Transverse colon (tissue), 4 donors: ENCODE data around the gene AGPAT4. TPM values are rescaled to one million over a fixed set of nuclear protein-coding genes. Genes with fewer than 3 reads are reported as not detected.

ENCODE experiments used
- DNase-seq: peaks from one replicate; pipeline ENCODE4 v3.0.0-alpha.2; 2019
- H3K27ac ChIP-seq, 4 donors: fragments of 200-600 bp; sonication (generic); 2 replicates each; pipeline ENCODE4 v1.5.1; 2016 to 2018; ENCODE audit warnings: inconsistent platforms in 4 of 4
- H3K27me3 ChIP-seq: fragments of 200-600 bp; sonication (generic); 2 replicates; pipeline ENCODE4 v1.5.1; 2017; ENCODE audit warnings: inconsistent platforms
- H3K36me3 ChIP-seq, 4 donors: fragments of 200-600 bp; sonication (generic); 2 replicates each; pipeline ENCODE4 v1.5.1; 2017 to 2019; ENCODE audit warnings: inconsistent platforms in 4 of 4
- H3K4me1 ChIP-seq, 4 donors: fragments of 200-600 bp; sonication (generic); 2 replicates each; pipeline ENCODE4 v1.5.1; 2017 to 2020; ENCODE audit warnings: inconsistent platforms in 4 of 4
- H3K4me3 ChIP-seq, 4 donors: fragments of 200-600 bp; sonication (generic); 1 replicate in 1 of 4; 2 replicates in 3 of 4; pipeline versions ENCODE4 v1.5.1 to v1.6.1; 2017 to 2019; ENCODE audit warnings: inconsistent platforms in 4 of 4
- H3K9me3 ChIP-seq, 2 donors: fragments of 200-600 bp; sonication (generic); 2 replicates each; pipeline ENCODE4 v1.5.1; 2017 to 2019; ENCODE audit warnings: inconsistent platforms in 2 of 2
- EP300 ChIP-seq: sonication (generic); formaldehyde crosslinking; IDR thresholded peaks from one replicate; pipeline ENCODE4 v1.6.1; 2017; ENCODE audit warnings: antibody characterized with exemption, low read depth
- POLR2A ChIP-seq: fragments of 450-650 bp; IDR thresholded peaks from one replicate; pipeline ENCODE4 v1.6.1; 2016; ENCODE audit warnings: antibody characterized with exemption, mild to moderate bottlenecking, moderate library complexity
- POLR2AphosphoS5 ChIP-seq, 3 donors: sonication (generic); formaldehyde crosslinking; IDR thresholded peaks; one replicate each; pipeline ENCODE4 v1.6.1; 2016; ENCODE audit warnings: antibody characterized with exemption in 3 of 3
- WGBS, 2 donors: methylation state at CpG; one replicate each; pipeline ENCODE4 v1.1.5; 2018; ENCODE audit warnings: low coverage in 1 of 2; 5-methylcytosine and 5-hydroxymethylcytosine counted together
- in situ Hi-C, 4 donors: fragments of 200-750 bp; cut with MboI; loops; one replicate each; pipeline versions ENCODE4 v1.15.0 to v1.15.1; 2017; ENCODE audit warnings: low sequenced_read_pairs in 3 of 4, low pct_ligation_motif_present in 1 of 4, low pct_unique_long_range_greater_than_20kb in 1 of 4
- intact Hi-C: fragments of 100-400 bp; cut with DNase I; formaldehyde crosslinking; loops from one replicate; pipeline ENCODE4 v1.15.1; 2023; ENCODE audit warnings: low total_unique reads
- total RNA-seq, 4 donors: library from RNA; depleted of rRNA; stranded (reverse); fragments of >200 nt; gene quantifications; one replicate each; pipeline ENCODE4 v1.1.0, GENCODE V29; 2016
- TF ChIP-seq, protein P1 (sequence below), 5 experiments: fragments of 200-600 bp in 3 of 5; fragments of 450-650 bp in 2 of 5; sonication (generic) in 3 of 5; IDR thresholded peaks; 1 replicate in 2 of 5; 2 replicates in 3 of 5; pipeline ENCODE4 v1.5.1; 2016 to 2017; ENCODE audit warnings: antibody characterized with exemption in 5 of 5, inconsistent platforms in 3 of 5, mild to moderate bottlenecking in 2 of 5, moderate library complexity in 1 of 5

The AGPAT4 gene
- total RNA-seq, 4 donors from 2014 or later: 2.2 to 6.4 (median 4.4) TPM

DNA sequence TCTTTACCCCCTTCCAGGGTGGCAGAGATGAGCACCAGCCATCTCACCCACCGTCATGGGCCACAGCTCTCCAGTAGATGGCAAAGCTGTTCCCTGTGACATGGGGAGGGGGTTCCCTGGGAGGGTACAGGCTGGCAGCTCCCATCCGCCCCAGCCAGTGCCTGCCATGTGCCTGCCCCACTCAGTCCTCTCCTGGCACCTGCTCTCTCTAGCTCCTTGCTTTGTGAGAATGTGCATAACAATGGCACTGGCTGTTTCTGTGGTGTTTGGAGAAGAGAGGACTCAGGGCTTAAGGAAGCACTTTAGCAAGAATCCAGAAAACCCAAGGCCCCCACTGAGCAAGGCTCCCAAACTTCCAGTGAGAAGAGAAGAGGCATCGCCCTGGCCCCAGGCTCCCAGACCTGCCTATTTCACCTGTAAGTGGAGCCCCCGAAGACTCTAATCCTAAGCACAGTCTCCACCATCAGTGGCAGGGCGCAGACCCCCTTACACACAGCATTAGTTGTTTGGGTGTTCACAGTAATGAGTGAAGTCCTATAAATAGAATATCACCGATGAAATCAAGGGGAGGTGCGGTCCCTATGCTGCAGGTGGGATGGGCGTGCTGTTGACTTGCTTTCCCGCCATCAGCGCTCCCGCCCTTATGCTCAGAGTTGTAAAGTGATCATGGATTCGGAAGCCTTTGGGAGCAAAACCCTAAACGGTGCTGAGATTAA is 110.2 kb downstream of the AGPAT4 start:
- in situ Hi-C loops (loop anchor here in 1 of 4 donors (25.0 kb wide), 1 partner anchor 199 kb away; no protein-coding TSS in a partner anchor), intact Hi-C loops (loop anchor here (10.0 kb wide), 1 partner anchor 121 kb away; no protein-coding TSS in a partner anchor)
- DNase-seq: no peak
- Histone ChIP-seq H3K27me3 (no peaks in the 10 kb centered on the region), H3K4me3 (no peak overlapping the region), H3K9me3 (no peaks in the 10 kb centered on the region), H3K36me3 (no peaks in the 10 kb centered on the region), H3K4me1 (no peaks in the 10 kb centered on the region), H3K27ac (no peak overlapping the region)
- no peak for TF ChIP-seq POLR2AphosphoS5 (IDR thresholded peaks at IDR 0.05)
- no peak for TF ChIP-seq EP300
- TF ChIP-seq, protein P1, sequence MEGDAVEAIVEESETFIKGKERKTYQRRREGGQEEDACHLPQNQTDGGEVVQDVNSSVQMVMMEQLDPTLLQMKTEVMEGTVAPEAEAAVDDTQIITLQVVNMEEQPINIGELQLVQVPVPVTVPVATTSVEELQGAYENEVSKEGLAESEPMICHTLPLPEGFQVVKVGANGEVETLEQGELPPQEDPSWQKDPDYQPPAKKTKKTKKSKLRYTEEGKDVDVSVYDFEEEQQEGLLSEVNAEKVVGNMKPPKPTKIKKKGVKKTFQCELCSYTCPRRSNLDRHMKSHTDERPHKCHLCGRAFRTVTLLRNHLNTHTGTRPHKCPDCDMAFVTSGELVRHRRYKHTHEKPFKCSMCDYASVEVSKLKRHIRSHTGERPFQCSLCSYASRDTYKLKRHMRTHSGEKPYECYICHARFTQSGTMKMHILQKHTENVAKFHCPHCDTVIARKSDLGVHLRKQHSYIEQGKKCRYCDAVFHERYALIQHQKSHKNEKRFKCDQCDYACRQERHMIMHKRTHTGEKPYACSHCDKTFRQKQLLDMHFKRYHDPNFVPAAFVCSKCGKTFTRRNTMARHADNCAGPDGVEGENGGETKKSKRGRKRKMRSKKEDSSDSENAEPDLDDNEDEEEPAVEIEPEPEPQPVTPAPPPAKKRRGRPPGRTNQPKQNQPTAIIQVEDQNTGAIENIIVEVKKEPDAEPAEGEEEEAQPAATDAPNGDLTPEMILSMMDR (IDR thresholded peaks at IDR 0.05): no peak
- TF ChIP-seq POLR2A: no peak
- WGBS, 2 donors: 89 to 100% methylated on average over 1 to 13 of the region's 13 CpGs

DNA sequence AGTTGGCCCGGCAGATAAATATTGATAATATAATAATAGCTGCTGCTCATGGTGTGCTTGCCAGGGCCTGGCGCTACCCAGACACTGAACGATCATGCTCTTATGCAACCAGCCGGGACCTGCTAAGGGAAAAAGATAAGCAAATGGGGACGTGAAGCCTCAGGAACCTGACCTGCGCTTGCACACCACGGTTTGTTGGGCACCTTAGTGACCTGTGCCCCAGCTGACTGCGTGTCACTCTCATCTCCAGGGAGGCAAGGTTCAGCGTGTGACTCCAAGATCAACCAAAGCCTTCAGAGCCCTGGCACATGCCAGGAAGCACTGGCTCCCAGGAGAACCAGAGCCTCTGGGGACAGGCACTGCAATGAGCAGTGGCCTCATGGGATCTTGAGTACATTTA is 111.1 kb downstream of the AGPAT4 start:
- Histone ChIP-seq H3K4me3 (no peak overlapping the region), H3K9me3 (no peaks in the 10 kb centered on the region), H3K27ac (no peak overlapping the region), H3K27me3 (no peaks in the 10 kb centered on the region), H3K4me1 (no peaks in the 10 kb centered on the region), H3K36me3 (no peaks in the 10 kb centered on the region)
- in situ Hi-C loops: loop anchor here in 1 of 4 donors (25.0 kb wide), 1 partner anchor 200 kb away; no protein-coding TSS in a partner anchor
- WGBS, 2 donors: 80 to 90% methylated on average over 2 to 9 of the region's 9 CpGs
- no peak for DNase-seq
- intact Hi-C loops: loop anchor here (10.0 kb wide), 1 partner anchor 122 kb away; no protein-coding TSS in a partner anchor
- TF ChIP-seq POLR2AphosphoS5 (IDR thresholded peaks at IDR 0.05): no peak
- no peak for TF ChIP-seq EP300
- TF ChIP-seq POLR2A: no peak
- TF ChIP-seq, protein P1 (IDR thresholded peaks at IDR 0.05): no peak

DNA sequence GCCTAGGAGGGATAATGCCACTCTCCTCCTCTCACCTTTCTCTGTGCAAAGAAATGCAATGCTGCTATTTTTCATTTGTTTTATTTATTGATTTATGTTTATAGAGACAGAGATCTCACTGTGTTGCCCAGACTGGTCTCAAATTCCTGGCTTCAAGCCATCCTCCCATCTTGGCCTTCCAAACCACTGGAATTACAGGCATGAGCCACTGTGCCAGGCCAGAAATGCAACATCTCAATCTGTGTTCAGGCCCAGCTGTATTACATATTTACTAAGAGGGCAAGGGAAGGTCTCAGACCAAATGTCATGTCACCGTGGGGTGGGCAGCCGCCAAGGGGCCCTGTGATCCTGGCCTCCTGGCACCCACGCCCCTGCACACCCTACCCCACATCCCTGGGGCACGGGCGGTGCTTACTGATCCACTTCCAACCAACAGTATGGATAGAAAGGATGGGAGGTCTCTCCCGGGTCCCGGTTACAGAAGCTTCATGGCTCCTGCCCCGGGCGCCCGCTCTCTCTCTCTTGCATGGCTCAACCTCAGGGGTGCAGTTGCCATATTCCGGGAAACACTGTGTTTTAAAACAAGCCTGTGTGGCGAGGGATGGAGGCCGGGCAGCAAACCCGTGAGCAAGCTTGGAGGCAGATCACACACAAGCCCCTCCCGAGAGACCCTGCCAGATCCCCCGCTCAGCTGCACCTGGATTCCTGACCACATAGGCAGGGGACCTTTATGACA is 111.8 kb downstream of the AGPAT4 start:
- no peak for TF ChIP-seq POLR2A
- no peak for TF ChIP-seq EP300
- TF ChIP-seq, protein P1 (IDR thresholded peaks at IDR 0.05): no peak
- TF ChIP-seq POLR2AphosphoS5 (IDR thresholded peaks at IDR 0.05): no peak
- in situ Hi-C loops: loop anchor here in 1 of 4 donors (25.0 kb wide), 1 partner anchor 200 kb away; no protein-coding TSS in a partner anchor
- 94% methylated on average over 16 of the region's 16 CpGs; no CpG with 5 or more reads in 1 of the 2 donors for WGBS, 2 donors
- intact Hi-C loops: loop anchor here (10.0 kb wide), 1 partner anchor 123 kb away; no protein-coding TSS in a partner anchor
- Histone ChIP-seq H3K27ac (no peak overlapping the region), H3K4me1 (no peaks in the 10 kb centered on the region), H3K4me3 (no peak overlapping the region), H3K36me3 (no peaks in the 10 kb centered on the region), H3K27me3 (no peaks in the 10 kb centered on the region), H3K9me3 (no peaks in the 10 kb centered on the region)
- no peak for DNase-seq

DNA sequence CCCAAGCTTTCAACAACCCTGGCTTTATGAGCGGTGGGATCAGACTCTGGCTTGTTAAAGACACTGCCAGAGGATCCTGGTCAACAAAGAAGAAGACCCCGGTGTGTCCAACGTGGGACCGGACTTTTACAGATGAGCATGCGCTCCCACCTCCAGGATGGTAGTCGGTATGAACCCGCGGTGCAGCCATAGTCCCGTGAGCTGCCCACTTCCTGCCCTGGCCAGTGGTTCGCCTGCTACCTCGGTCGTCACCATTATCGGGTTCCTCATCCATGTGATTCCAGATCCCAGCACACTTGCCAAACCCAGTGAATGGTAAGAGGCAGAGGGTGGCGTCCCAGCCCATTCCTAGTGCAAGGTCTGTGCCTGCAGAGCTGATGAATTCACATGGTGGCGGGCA is 112.7 kb downstream of the AGPAT4 start:
- Histone ChIP-seq H3K4me3 (no peak overlapping the region), H3K27me3 (no peaks in the 10 kb centered on the region)

More for the DNA sequence above, 112.7 kb downstream of the AGPAT4 start:
- no peak for TF ChIP-seq POLR2AphosphoS5 (IDR thresholded peaks at IDR 0.05)
- no peak for TF ChIP-seq EP300
- TF ChIP-seq, protein P1 (IDR thresholded peaks at IDR 0.05): no peak
- TF ChIP-seq POLR2A: no peak
- intact Hi-C loops: loop anchor here (10.0 kb wide), 1 partner anchor 124 kb away; no protein-coding TSS in a partner anchor
- WGBS, 2 donors: 97% methylated on average over 15 of the region's 15 CpGs; no CpG with 5 or more reads in 1 of the 2 donors
- Histone ChIP-seq H3K4me1 (no peaks in the 10 kb centered on the region), H3K27ac (peak overlapping the region in 1 of 4 donors; percentile 20), H3K9me3 (no peaks in the 10 kb centered on the region), H3K36me3 (no peaks in the 10 kb centered on the region)
- in situ Hi-C loops: loop anchor here in 1 of 4 donors (25.0 kb wide), 1 partner anchor 201 kb away; no protein-coding TSS in a partner anchor
- no peak for DNase-seq
